ENCODE data around the gene SEC61B. TPM values are rescaled to one million over a fixed set of nuclear protein-coding genes. Genes with fewer than 3 reads are reported as not detected.

The SEC61B gene
- total and polyA plus RNA-seq, 10 of the 15 experiments (the other 5 are each of a cell fraction or from before 2014, with no cell fraction given) = 108 to 747 (median 301) TPM

- TF ChIP-seq IRF5 (IDR thresholded peaks at IDR 0.05; ENCODE audit: borderline replicate concordance) (no peak), MYC (IDR thresholded peaks at IDR 0.05; ENCODE audit: insufficient read depth, insufficient read length, insufficient replicate concordance, low read length, severe bottlenecking) (no peak), ZNF274 (IDR thresholded peaks at IDR 0.05; ENCODE audit: insufficient read depth, insufficient read length) (no peak), ZNF384 (IDR thresholded peaks at IDR 0.05; ENCODE audit: borderline replicate concordance, low read depth, low read length) (no peak), POLR2AphosphoS5 (IDR thresholded peaks at IDR 0.05; ENCODE audit: low read length) (peak; percentile 44; the same call in 1 of the 2 replicates), E2F8 (IDR thresholded peaks at IDR 0.05; ENCODE audit: low read depth, partially characterized antibody) (no peak), BACH1 (IDR thresholded peaks at IDR 0.05; ENCODE audit: borderline replicate concordance) (no peak), MYB (IDR thresholded peaks at IDR 0.05; ENCODE audit: borderline replicate concordance, low read depth, low read length) (no peak), IKZF2 (IDR thresholded peaks at IDR 0.05) (peak; percentile 93 to 94), FOS (IDR thresholded peaks at IDR 0.05; ENCODE audit: borderline replicate concordance, extremely low read depth, insufficient read length) (no peak), MEF2A (IDR thresholded peaks at IDR 0.05; ENCODE audit: insufficient read depth, low read depth, low read length) (peak; percentile 46; the same call in 1 of the 2 replicates), NRF1 (conservative IDR thresholded peaks at IDR 0.05; ENCODE audit: low read depth, low read length) (no peak), RELB (IDR thresholded peaks at IDR 0.05; ENCODE audit: low read depth) (peak; percentile 88), SP1 (IDR thresholded peaks at IDR 0.05; ENCODE audit: low read depth, low read length) (peak; percentile 71), CREB1 (IDR thresholded peaks at IDR 0.05; ENCODE audit: low read depth) (peak; percentile 53; the same call in 1 of the 2 replicates), JUNB (IDR thresholded peaks at IDR 0.05) (peak; percentile 75), ZNF622 (IDR thresholded peaks at IDR 0.05) (no peak), PAX5 (IDR thresholded peaks at IDR 0.05; ENCODE audit: borderline replicate concordance, low read depth, low read length) (peak; percentile 84), ZBTB40 (IDR thresholded peaks at IDR 0.05; ENCODE audit: borderline replicate concordance) (no peak; the same call in 1 of the 2 replicates), WRNIP1 (IDR thresholded peaks at IDR 0.05; ENCODE audit: borderline replicate concordance, low read depth, low read length) (no peak)
These were observed 14.0 kb downstream of the SEC61B start (continued) for GRCh38 chr9:99235926-99236634.

Measured in GM12878 (cell line).